ENCODE data around the gene NCCRP1.

Gene NCCRP1

GRCh38 chr19:39247701-39248664 is 51.2 kb downstream of the NCCRP1 start:
- no peak for DNase-seq

GRCh38 chr19:39248806-39249205 is 52.0 kb downstream of the NCCRP1 start, which contains the start of gene IFNL4:
Gene IFNL4 (minus strand): TSS chr19:39248856.
- DNase-seq = no peak

GRCh38 chr19:39251081-39251480 is 54.3 kb downstream of the NCCRP1 start:
- DNase-seq = no peak
